Endothelial cell of umbilical vein (primary cell): ENCODE data around the gene CHGA.

Source experiments
- EZH2 ChIP-seq: IDR thresholded peaks from 2 replicates; pipeline ENCODE4 v1.6.1; 2012; ENCODE audit warnings: borderline replicate concordance, low read depth, mild to moderate bottlenecking, moderate library complexity, low read length, inconsistent platforms; ENCODE audit not compliant: severe bottlenecking
- POLR2A ChIP-seq: IDR thresholded peaks from 2 replicates; pipeline ENCODE4 v1.6.1; 2012; ENCODE audit warnings: low read depth, mild to moderate bottlenecking, control low read depth, low read length
- POLR2AphosphoS5 ChIP-seq: IDR thresholded peaks from 2 replicates; pipeline ENCODE4 v1.6.1; 2012; ENCODE audit warnings: low read depth, mild to moderate bottlenecking, control low read depth, low read length, moderate library complexity; ENCODE audit not compliant: insufficient read depth
- TF ChIP-seq, protein P1 (sequence below), 2 donors: IDR thresholded peaks; 1 replicate in 1 of 2; 2 replicates in 1 of 2; pipeline ENCODE4 v1.5.1; 2011; ENCODE audit warnings: low read length in 2 of 2, mild to moderate bottlenecking in 2 of 2, moderate library complexity in 2 of 2, control low read depth in 1 of 2, inconsistent platforms in 1 of 2, low read depth in 1 of 2; ENCODE audit not compliant: insufficient read depth in 1 of 2; ENCODE audit errors: extremely low read depth in 1 of 2

DNA sequence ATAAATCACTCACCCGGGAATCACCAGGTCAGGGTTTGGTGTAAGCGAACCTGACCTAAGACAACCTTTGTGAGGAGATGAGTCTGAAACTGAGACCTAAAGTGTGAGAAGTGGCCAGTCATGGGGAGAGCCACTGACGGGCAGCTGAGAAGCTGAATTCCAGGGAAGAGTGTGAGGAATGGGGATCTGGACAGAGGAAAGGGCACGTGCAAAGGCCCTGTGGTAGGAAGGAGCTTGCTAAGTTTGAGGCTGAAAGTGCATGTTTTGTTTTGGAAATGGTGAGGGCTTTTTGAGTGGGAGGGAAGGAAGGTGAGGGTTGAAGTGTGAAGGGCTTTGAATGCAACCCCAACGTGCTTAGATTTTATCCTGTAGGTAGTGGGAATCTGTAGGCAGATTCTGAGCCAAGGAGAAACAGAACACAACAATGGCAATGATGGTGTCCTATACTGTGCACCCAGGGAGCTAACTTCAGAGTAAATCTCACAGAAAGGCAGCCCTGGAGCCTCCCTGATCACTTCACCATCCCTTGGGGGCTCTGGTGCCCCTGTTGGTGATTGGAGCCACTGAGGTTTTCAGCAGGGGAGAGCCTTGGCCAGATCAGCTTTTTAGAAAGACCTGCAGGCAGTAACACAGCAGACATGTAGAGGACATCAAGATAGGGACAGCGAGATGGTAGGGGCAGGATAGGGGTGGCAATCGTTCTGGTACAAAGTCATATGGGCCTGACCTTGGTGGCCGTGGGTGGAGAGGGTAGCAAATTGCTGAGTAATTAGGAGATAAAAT, 37.5 kb upstream of the CHGA start:
- TF ChIP-seq, protein P1, sequence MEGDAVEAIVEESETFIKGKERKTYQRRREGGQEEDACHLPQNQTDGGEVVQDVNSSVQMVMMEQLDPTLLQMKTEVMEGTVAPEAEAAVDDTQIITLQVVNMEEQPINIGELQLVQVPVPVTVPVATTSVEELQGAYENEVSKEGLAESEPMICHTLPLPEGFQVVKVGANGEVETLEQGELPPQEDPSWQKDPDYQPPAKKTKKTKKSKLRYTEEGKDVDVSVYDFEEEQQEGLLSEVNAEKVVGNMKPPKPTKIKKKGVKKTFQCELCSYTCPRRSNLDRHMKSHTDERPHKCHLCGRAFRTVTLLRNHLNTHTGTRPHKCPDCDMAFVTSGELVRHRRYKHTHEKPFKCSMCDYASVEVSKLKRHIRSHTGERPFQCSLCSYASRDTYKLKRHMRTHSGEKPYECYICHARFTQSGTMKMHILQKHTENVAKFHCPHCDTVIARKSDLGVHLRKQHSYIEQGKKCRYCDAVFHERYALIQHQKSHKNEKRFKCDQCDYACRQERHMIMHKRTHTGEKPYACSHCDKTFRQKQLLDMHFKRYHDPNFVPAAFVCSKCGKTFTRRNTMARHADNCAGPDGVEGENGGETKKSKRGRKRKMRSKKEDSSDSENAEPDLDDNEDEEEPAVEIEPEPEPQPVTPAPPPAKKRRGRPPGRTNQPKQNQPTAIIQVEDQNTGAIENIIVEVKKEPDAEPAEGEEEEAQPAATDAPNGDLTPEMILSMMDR (IDR thresholded peaks at IDR 0.05; ENCODE audit: extremely low read depth in 1 of 2, insufficient read depth in 1 of 2, low read depth in 1 of 2, low read length in 2 of 2) = no peak
- TF ChIP-seq POLR2A (no peak), POLR2AphosphoS5 (no peak), EZH2 (no peak)
